OCI-LY3 (cell line): ENCODE data around the gene CRELD2.

ENCODE experiments used
- H2AFZ ChIP-seq: fragments of 200-600, 300-600 bp; shearing (Covaris generic); 2 replicates; pipeline ENCODE4 v1.6.0; 2014; ENCODE audit warnings: antibody characterized with exemption, low read depth, low read length
- H3K27ac ChIP-seq: fragments of 200-600, 300-600 bp; sonication (generic); 2 replicates; pipeline ENCODE4 v1.5.1; 2014; ENCODE audit warnings: mild to moderate bottlenecking, low read length, moderate library complexity, mixed read lengths
- H3K27me3 ChIP-seq: fragments of 200-600, 300-600 bp; sonication (generic); 2 replicates; pipeline ENCODE4 v1.6.1; 2014; ENCODE audit warnings: low read depth, low read length, mixed read lengths
- H3K36me3 ChIP-seq: fragments of 200-600, 300-600 bp; sonication (generic); replicated peaks from 2 replicates; pipeline ENCODE3; 2014; ENCODE audit warnings: low read depth, low read length, mixed read lengths
- H3K4me1 ChIP-seq: fragments of 300-600, 200-600 bp; sonication (generic); 2 replicates; pipeline ENCODE4 v1.6.1; 2014; ENCODE audit warnings: low read length, mixed read lengths
- H3K4me2 ChIP-seq: fragments of 200-600, 300-600 bp; sonication (generic); 2 replicates; pipeline ENCODE4 v1.6.1; 2014; ENCODE audit warnings: low read length, mixed read lengths
- H3K4me3 ChIP-seq: fragments of 300-600, 200-600 bp; sonication (generic); 2 replicates; pipeline ENCODE4 v1.5.1; 2014; ENCODE audit warnings: antibody characterized with exemption, mild to moderate bottlenecking, low read length, moderate library complexity
- H3K79me2 ChIP-seq: fragments of 300-600, 200-600 bp; shearing (Covaris generic); 2 replicates; pipeline ENCODE4 v1.6.1; 2014; ENCODE audit warnings: mild to moderate bottlenecking, low read length, mixed read lengths
- H3K9ac ChIP-seq: fragments of 300-600, 200-600 bp; shearing (Covaris generic); 2 replicates; pipeline ENCODE4 v1.6.0; 2014; ENCODE audit warnings: mild to moderate bottlenecking, low read length, moderate library complexity
- H3K9me3 ChIP-seq: fragments of 200-600, 300-600 bp; shearing (Covaris generic); 2 replicates; pipeline ENCODE4 v1.6.1; 2014; ENCODE audit warnings: low read length, mixed read lengths; ENCODE audit not compliant: insufficient read depth
- H4K20me1 ChIP-seq: fragments of 200-600, 300-600 bp; sonication (generic); 2 replicates; pipeline ENCODE4 v1.6.1; 2016; ENCODE audit warnings: low read length, mixed read lengths; ENCODE audit not compliant: insufficient read depth
- CTCF ChIP-seq: fragments of 200-600, 300-600 bp; sonication (generic); IDR thresholded peaks from 2 replicates; pipeline ENCODE4 v1.5.1; 2014; ENCODE audit warnings: antibody characterized with exemption, low read length, low read depth
- EZH2phosphoT487 ChIP-seq: fragments of 200-600 bp; shearing (Covaris generic); IDR thresholded peaks from 2 replicates; pipeline ENCODE4 v1.6.1; 2018; ENCODE audit warnings: antibody characterized with exemption, mixed run types, low read depth

CRELD2 gene

GRCh38 chr22:49957826-49958365 lies 39.5 kb downstream of the CRELD2 start:
- H3K27ac ChIP-seq, result no peak overlapping the region
- no peak overlapping the region for H3K9ac ChIP-seq
- no peak for TF ChIP-seq EZH2phosphoT487
- no peak for TF ChIP-seq CTCF
- H3K36me3 ChIP-seq, result peaks cover 14% of the 10 kb centered on the region
- no peak overlapping the region for H3K4me3 ChIP-seq
- H3K4me1 ChIP-seq, result peaks cover 13% of the 10 kb centered on the region
- no peaks in the 10 kb centered on the region for H3K27me3 ChIP-seq
- H4K20me1 ChIP-seq, result peaks cover 12% of the 10 kb centered on the region
- H3K79me2 ChIP-seq, result peaks cover 30% of the 10 kb centered on the region
- H3K9me3 ChIP-seq, result no peaks in the 10 kb centered on the region
- no peak overlapping the region for H2AFZ ChIP-seq
- no peak overlapping the region for H3K4me2 ChIP-seq

- H3K9me3 ChIP-seq, result no peaks in the 10 kb centered on the region
- peaks cover 19% of the 10 kb centered on the region for H3K36me3 ChIP-seq
- H3K79me2 ChIP-seq, result peaks cover 36% of the 10 kb centered on the region
- H3K9ac ChIP-seq, result no peak overlapping the region
- no peak overlapping the region for H2AFZ ChIP-seq
- H3K4me2 ChIP-seq, result no peak overlapping the region
- TF ChIP-seq EZH2phosphoT487 (no peak), CTCF (no peak)
- H4K20me1 ChIP-seq, result peaks cover 17% of the 10 kb centered on the region
- no peaks in the 10 kb centered on the region for H3K27me3 ChIP-seq
- H3K4me3 ChIP-seq, result no peak overlapping the region
- H3K27ac ChIP-seq, result no peak overlapping the region
- peaks cover 19% of the 10 kb centered on the region for H3K4me1 ChIP-seq
These were observed 40.0 kb downstream of the CRELD2 start for GRCh38 chr22:49958366-49958921.

- no peaks in the 10 kb centered on the region for H3K27me3 ChIP-seq
- peak overlapping the region; percentile 72 for H3K27ac ChIP-seq
- H4K20me1 ChIP-seq, result peaks cover 24% of the 10 kb centered on the region
- no peak for TF ChIP-seq EZH2phosphoT487
- TF ChIP-seq CTCF, result no peak
- peaks cover 22% of the 10 kb centered on the region for H3K4me1 ChIP-seq
- H3K4me2 ChIP-seq, result peak overlapping the region; percentile 100
- peak overlapping the region; percentile 95 for H3K9ac ChIP-seq
- H2AFZ ChIP-seq, result no peak overlapping the region
- peaks cover 26% of the 10 kb centered on the region for H3K36me3 ChIP-seq
- H3K79me2 ChIP-seq, result peaks cover 42% of the 10 kb centered on the region
- H3K9me3 ChIP-seq, result no peaks in the 10 kb centered on the region
- peak overlapping the region; percentile 97 for H3K4me3 ChIP-seq
These were observed 40.7 kb downstream of the CRELD2 start for GRCh38 chr22:49958931-49959781.

- peak overlapping the region; percentile 100 for H3K4me2 ChIP-seq
- peaks cover 27% of the 10 kb centered on the region for H3K36me3 ChIP-seq
- peaks cover 30% of the 10 kb centered on the region for H4K20me1 ChIP-seq
- H3K9ac ChIP-seq, result peak overlapping the region; percentile 95
- H3K27ac ChIP-seq, result peak overlapping the region; percentile 72
- H3K79me2 ChIP-seq, result peaks cover 43% of the 10 kb centered on the region
- H3K9me3 ChIP-seq, result no peaks in the 10 kb centered on the region
- no peaks in the 10 kb centered on the region for H3K27me3 ChIP-seq
- H3K4me1 ChIP-seq, result peaks cover 22% of the 10 kb centered on the region
- no peak for TF ChIP-seq CTCF
- TF ChIP-seq EZH2phosphoT487, result no peak
- H3K4me3 ChIP-seq, result peak overlapping the region; percentile 97
- H2AFZ ChIP-seq, result no peak overlapping the region
These were observed 41.3 kb downstream of the CRELD2 start for GRCh38 chr22:49959782-49960158.
